ENCODE data around the gene NTF3.

The NTF3 gene

GRCh38 chr12:5432011-5432400, at the start of gene NTF3:
Gene NTF3 (plus strand): TSS chr12:5432108. CDS start chr12:5432325, 217 bp downstream.
- no peak for DNase-seq (ENCODE audit: low read depth)

- DNase-seq (ENCODE audit: low read depth): no peak
These were observed 47.9 kb upstream of the NTF3 start for GRCh38 chr12:5384015-5384414.

- no peak for DNase-seq (ENCODE audit: low read depth)
These were observed 43.0 kb upstream of the NTF3 start for GRCh38 chr12:5388581-5389535.

GRCh38 chr12:5390174-5390799, 41.6 kb upstream of the NTF3 start:
- no peak for DNase-seq (ENCODE audit: low read depth)

- DNase-seq (ENCODE audit: low read depth): no peak
These were observed 40.3 kb upstream of the NTF3 start for GRCh38 chr12:5391653-5392052.

GRCh38 chr12:5392961-5393360, 38.9 kb upstream of the NTF3 start:
- no peak for DNase-seq (ENCODE audit: low read depth)

GRCh38 chr12:5395443-5396271, 36.3 kb upstream of the NTF3 start:
- DNase-seq (ENCODE audit: low read depth): no peak

- DNase-seq (ENCODE audit: low read depth): no peak
These were observed 35.4 kb upstream of the NTF3 start for GRCh38 chr12:5396541-5396940.

GRCh38 chr12:5399266-5399665, 32.6 kb upstream of the NTF3 start:
- DNase-seq (ENCODE audit: low read depth): no peak

GRCh38 chr12:5402009-5402935, 29.6 kb upstream of the NTF3 start:
- DNase-seq (ENCODE audit: low read depth): no peak

- DNase-seq (ENCODE audit: low read depth): no peak
These were observed 28.5 kb upstream of the NTF3 start for GRCh38 chr12:5403411-5403810.

GRCh38 chr12:5407034-5407856, 24.7 kb upstream of the NTF3 start:
- DNase-seq (ENCODE audit: low read depth): no peak

GRCh38 chr12:5409619-5410018, 22.3 kb upstream of the NTF3 start:
- DNase-seq (ENCODE audit: low read depth): no peak

GRCh38 chr12:5416571-5416970, 15.3 kb upstream of the NTF3 start:
- DNase-seq (ENCODE audit: low read depth): no peak

GRCh38 chr12:5417500-5417899, 14.4 kb upstream of the NTF3 start:
- DNase-seq (ENCODE audit: low read depth): no peak

- no peak for DNase-seq (ENCODE audit: low read depth)
These were observed 3.3 kb upstream of the NTF3 start for GRCh38 chr12:5428332-5429221.

- no peak for DNase-seq (ENCODE audit: low read depth)
These were observed 2.0 kb upstream of the NTF3 start for GRCh38 chr12:5429741-5430557.

All from activated T-helper 9 cell treated with anti-CD3 and anti-CD28 coated beads, Interleukin-2, amount 50 U/mL, for 16 hours (primary cell).